ENCODE data around the gene ERN1.
A peak's percentile ranks its signal among the peaks of the same experiment; 100 is the strongest.

Gene ERN1

DNA sequence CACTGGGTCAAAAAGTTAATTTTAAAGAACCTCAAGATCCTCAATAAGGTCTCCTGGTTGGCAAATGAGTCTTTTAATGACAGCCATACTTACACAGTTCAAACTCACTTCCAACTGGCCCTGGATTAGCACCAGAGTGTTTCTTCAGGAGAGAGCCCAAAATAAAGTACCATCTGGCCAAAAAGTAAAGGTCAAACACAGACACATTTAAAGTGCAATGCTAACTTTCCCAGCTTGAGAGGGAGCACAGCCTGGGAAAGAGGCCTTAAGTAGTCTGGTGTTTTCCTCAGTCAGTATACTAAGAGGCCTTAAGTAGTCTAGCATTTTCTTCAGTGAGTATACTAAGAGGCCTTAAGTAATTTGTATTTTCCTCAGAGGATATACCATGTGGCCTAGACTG, 46.6 kb upstream of the ERN1 start:
- H2AFZ ChIP-seq (ENCODE audit: insufficient read depth, low read length, poor library complexity) = no peak overlapping the region
- no peak overlapping the region for H2BK5ac ChIP-seq (ENCODE audit: low read depth, low read length, poor library complexity)
- no peak overlapping the region for H2BK120ac ChIP-seq (ENCODE audit: insufficient read depth, low read length, poor library complexity)
- peaks cover 5% of the 10 kb centered on the region for H3K9me3 ChIP-seq (ENCODE audit: insufficient read depth, low read depth, low read length)
- no peak overlapping the region for H3K4me2 ChIP-seq (ENCODE audit: low read length)
- H3K23ac ChIP-seq (ENCODE audit: low read length) = no peak overlapping the region
- no peak overlapping the region for H2AK5ac ChIP-seq (ENCODE audit: low read length)
- DNase-seq = no peak
- no peak overlapping the region for H4K8ac ChIP-seq (ENCODE audit: low read depth, low read length)
- H3K36me3 ChIP-seq (ENCODE audit: control insufficient read depth in 1 of 2, insufficient read depth in 2 of 2, low read length in 2 of 2) = peaks cover 31 to 52% of the 10 kb centered on the region in 2 experiments
- H3K18ac ChIP-seq (ENCODE audit: low read length) = no peak overlapping the region
- H4K91ac ChIP-seq (ENCODE audit: low read depth, low read length) = no peak overlapping the region
- H2BK12ac ChIP-seq (ENCODE audit: low read length) = no peak overlapping the region
- no peak overlapping the region for H3K9ac ChIP-seq (ENCODE audit: low read length)
- H4K12ac ChIP-seq (ENCODE audit: low read depth, low read length) = no peak overlapping the region
- H3K79me2 ChIP-seq (ENCODE audit: control insufficient read depth, insufficient read depth, low read length, poor library complexity) = no peaks in the 10 kb centered on the region
- no peak overlapping the region for H3K4ac ChIP-seq (ENCODE audit: low read depth, low read length)
- H3K27me3 ChIP-seq (ENCODE audit: insufficient read depth, low read length) = no peaks in the 10 kb centered on the region
- H3K4me3 ChIP-seq (ENCODE audit: low read depth, low read length) = no peak overlapping the region
- no peak overlapping the region for H3K27ac ChIP-seq (ENCODE audit: low read depth, low read length)
- H3K79me1 ChIP-seq (ENCODE audit: low read length) = no peaks in the 10 kb centered on the region
- no peaks in the 10 kb centered on the region for H3K4me1 ChIP-seq (ENCODE audit: control insufficient read depth in 1 of 2, insufficient read depth in 2 of 2, low read length in 2 of 2)
- no peak overlapping the region for H3K14ac ChIP-seq (ENCODE audit: low read length)

DNA sequence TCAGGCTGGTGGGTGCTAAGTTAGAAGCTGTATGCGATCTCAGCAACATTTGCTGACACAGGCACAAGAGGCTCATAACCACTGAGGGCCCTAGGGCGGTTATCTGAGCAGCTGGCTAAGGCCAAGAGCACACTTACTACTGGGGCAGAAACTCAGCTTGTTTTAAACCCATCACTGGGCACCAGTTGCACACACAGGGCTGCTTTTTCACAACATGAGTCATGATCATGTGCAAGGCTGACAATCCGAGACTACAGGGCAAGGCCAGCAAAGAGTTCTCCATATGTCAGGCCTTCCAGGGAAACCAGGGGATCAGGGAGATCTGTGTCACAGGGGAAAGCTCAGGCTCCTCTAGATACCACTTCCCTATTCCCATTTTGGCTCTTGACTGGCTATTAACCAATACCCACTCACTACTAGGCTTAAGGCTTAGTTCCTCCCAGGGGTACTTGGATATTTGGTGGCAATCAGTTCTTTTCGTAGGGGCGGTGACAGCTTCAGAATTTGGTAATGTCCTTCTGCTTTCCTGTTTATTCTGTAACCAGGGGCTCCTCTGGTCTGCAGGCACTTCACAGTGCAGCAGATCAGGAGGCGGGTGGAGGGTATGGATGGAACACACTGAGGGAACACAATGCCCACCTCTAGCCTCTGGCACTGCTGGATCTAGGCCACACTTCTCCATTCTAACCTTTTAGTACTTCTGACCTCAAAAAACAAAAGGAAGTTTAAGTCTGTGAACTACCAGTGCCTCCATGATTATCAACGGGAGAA, 44.9 kb upstream of the ERN1 start:
- Histone ChIP-seq H2AK5ac (ENCODE audit: low read length) (no peak overlapping the region), H3K9ac (ENCODE audit: low read length) (no peak overlapping the region), H3K4ac (ENCODE audit: low read depth, low read length) (no peak overlapping the region), H3K23ac (ENCODE audit: low read length) (no peak overlapping the region), H4K91ac (ENCODE audit: low read depth, low read length) (no peak overlapping the region), H3K27ac (ENCODE audit: low read depth, low read length) (no peak overlapping the region), H2BK12ac (ENCODE audit: low read length) (no peak overlapping the region), H3K79me2 (ENCODE audit: control insufficient read depth, insufficient read depth, low read length, poor library complexity) (no peaks in the 10 kb centered on the region), H3K36me3 (ENCODE audit: control insufficient read depth in 1 of 2, insufficient read depth in 2 of 2, low read length in 2 of 2) (peaks cover 39 to 63% of the 10 kb centered on the region in 2 experiments), H3K4me2 (ENCODE audit: low read length) (no peak overlapping the region), H3K14ac (ENCODE audit: low read length) (no peak overlapping the region), H4K8ac (ENCODE audit: low read depth, low read length) (no peak overlapping the region), H2BK120ac (ENCODE audit: insufficient read depth, low read length, poor library complexity) (no peak overlapping the region), H3K27me3 (ENCODE audit: insufficient read depth, low read length) (no peaks in the 10 kb centered on the region), H2AFZ (ENCODE audit: insufficient read depth, low read length, poor library complexity) (no peak overlapping the region), H3K4me3 (ENCODE audit: low read depth, low read length) (no peak overlapping the region), H3K79me1 (ENCODE audit: low read length) (no peaks in the 10 kb centered on the region), H3K9me3 (ENCODE audit: insufficient read depth, low read depth, low read length) (peaks cover 5% of the 10 kb centered on the region), H3K18ac (ENCODE audit: low read length) (no peak overlapping the region), H2BK5ac (ENCODE audit: low read depth, low read length, poor library complexity) (no peak overlapping the region), H4K12ac (ENCODE audit: low read depth, low read length) (no peak overlapping the region), H3K4me1 (ENCODE audit: control insufficient read depth in 1 of 2, insufficient read depth in 2 of 2, low read length in 2 of 2) (no peaks in the 10 kb centered on the region)
- peak; percentile 41 to 52 for DNase-seq
- WGBS (ENCODE audit: extremely low coverage, insufficient coverage, insufficient read length) = no CpG with 5 or more reads among the region's 7 CpGs

DNA sequence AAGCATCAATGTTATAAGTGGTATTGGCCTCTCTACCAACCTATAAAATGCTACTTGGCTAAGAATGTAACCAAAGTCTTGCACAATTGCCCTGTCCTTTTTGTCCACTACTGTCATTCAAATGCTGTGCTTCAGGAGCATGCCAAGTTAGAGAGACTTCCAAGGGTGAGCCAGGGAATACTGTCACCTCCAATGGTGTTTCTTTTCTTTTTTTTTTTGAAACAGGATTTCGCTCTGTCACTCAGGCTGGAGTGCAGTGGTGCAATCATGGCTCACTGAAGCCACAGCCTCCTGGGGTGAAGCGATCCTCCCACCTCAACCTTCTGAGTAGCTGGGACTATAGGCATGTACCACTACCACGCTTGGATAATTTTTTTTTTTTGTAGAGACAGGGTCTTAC, 43.7 kb upstream of the ERN1 start:
- H3K14ac ChIP-seq (ENCODE audit: low read length) = no peak overlapping the region
- H3K23ac ChIP-seq (ENCODE audit: low read length) = no peak overlapping the region
- H2BK5ac ChIP-seq (ENCODE audit: low read depth, low read length, poor library complexity) = no peak overlapping the region
- H3K36me3 ChIP-seq (ENCODE audit: control insufficient read depth in 1 of 2, insufficient read depth in 2 of 2, low read length in 2 of 2) = peaks cover 34 to 57% of the 10 kb centered on the region in 2 experiments
- H3K27me3 ChIP-seq (ENCODE audit: insufficient read depth, low read length) = no peaks in the 10 kb centered on the region
- H2AFZ ChIP-seq (ENCODE audit: insufficient read depth, low read length, poor library complexity) = no peak overlapping the region
- no peak overlapping the region for H4K12ac ChIP-seq (ENCODE audit: low read depth, low read length)
- H3K4me2 ChIP-seq (ENCODE audit: low read length) = no peak overlapping the region
- no peaks in the 10 kb centered on the region for H3K79me1 ChIP-seq (ENCODE audit: low read length)
- H3K4me3 ChIP-seq (ENCODE audit: low read depth, low read length) = no peak overlapping the region
- no peak overlapping the region for H2BK120ac ChIP-seq (ENCODE audit: insufficient read depth, low read length, poor library complexity)
- H3K4me1 ChIP-seq (ENCODE audit: control insufficient read depth in 1 of 2, insufficient read depth in 2 of 2, low read length in 2 of 2) = no peaks in the 10 kb centered on the region
- WGBS (ENCODE audit: extremely low coverage, insufficient coverage, insufficient read length) = no CpG with 5 or more reads among the region's 3 CpGs
- no peak overlapping the region for H3K9ac ChIP-seq (ENCODE audit: low read length)
- no peak overlapping the region for H3K18ac ChIP-seq (ENCODE audit: low read length)
- no peak overlapping the region for H2BK12ac ChIP-seq (ENCODE audit: low read length)
- H3K4ac ChIP-seq (ENCODE audit: low read depth, low read length) = no peak overlapping the region
- no peak overlapping the region for H4K8ac ChIP-seq (ENCODE audit: low read depth, low read length)
- peaks cover under 1% of the 10 kb centered on the region for H3K9me3 ChIP-seq (ENCODE audit: insufficient read depth, low read depth, low read length)
- H3K27ac ChIP-seq (ENCODE audit: low read depth, low read length) = no peak overlapping the region
- H4K91ac ChIP-seq (ENCODE audit: low read depth, low read length) = no peak overlapping the region
- no peaks in the 10 kb centered on the region for H3K79me2 ChIP-seq (ENCODE audit: control insufficient read depth, insufficient read depth, low read length, poor library complexity)
- no peak for DNase-seq
- no peak overlapping the region for H2AK5ac ChIP-seq (ENCODE audit: low read length)

DNA sequence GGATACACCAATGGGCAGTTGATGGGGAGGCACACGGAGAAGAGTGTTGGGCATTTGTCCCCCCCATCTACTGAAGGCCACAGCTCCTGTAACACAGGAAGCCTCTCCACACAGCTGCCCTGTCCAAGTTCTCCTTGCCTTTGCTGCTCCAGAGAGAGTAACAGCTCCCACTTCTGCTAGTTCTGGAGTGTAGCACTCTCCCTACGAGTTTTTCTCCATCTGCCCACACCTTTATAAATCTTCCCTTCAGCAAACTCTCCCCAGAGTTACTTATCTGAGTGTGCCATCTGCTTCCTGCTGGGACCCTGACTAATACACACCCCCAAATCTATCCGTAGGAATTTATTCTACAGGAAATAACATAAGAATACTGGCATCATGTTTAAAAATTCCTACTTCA, 42.6 kb upstream of the ERN1 start:
- no peak overlapping the region for H3K4me2 ChIP-seq (ENCODE audit: low read length)
- H4K8ac ChIP-seq (ENCODE audit: low read depth, low read length) = no peak overlapping the region
- no peak overlapping the region for H2BK120ac ChIP-seq (ENCODE audit: insufficient read depth, low read length, poor library complexity)
- no peak overlapping the region for H3K18ac ChIP-seq (ENCODE audit: low read length)
- H3K36me3 ChIP-seq (ENCODE audit: control insufficient read depth in 1 of 2, insufficient read depth in 2 of 2, low read length in 2 of 2) = peaks cover 28 to 49% of the 10 kb centered on the region in 2 experiments
- H3K4me1 ChIP-seq (ENCODE audit: control insufficient read depth in 1 of 2, insufficient read depth in 2 of 2, low read length in 2 of 2) = no peaks in the 10 kb centered on the region
- no peak overlapping the region for H2AK5ac ChIP-seq (ENCODE audit: low read length)
- H3K27ac ChIP-seq (ENCODE audit: low read depth, low read length) = no peak overlapping the region
- no peak overlapping the region for H3K4me3 ChIP-seq (ENCODE audit: low read depth, low read length)
- H3K9me3 ChIP-seq (ENCODE audit: insufficient read depth, low read depth, low read length) = no peaks in the 10 kb centered on the region
- no peak overlapping the region for H2AFZ ChIP-seq (ENCODE audit: insufficient read depth, low read length, poor library complexity)
- H3K23ac ChIP-seq (ENCODE audit: low read length) = no peak overlapping the region
- no peak overlapping the region for H4K91ac ChIP-seq (ENCODE audit: low read depth, low read length)
- H3K79me1 ChIP-seq (ENCODE audit: low read length) = no peaks in the 10 kb centered on the region
- no peaks in the 10 kb centered on the region for H3K79me2 ChIP-seq (ENCODE audit: control insufficient read depth, insufficient read depth, low read length, poor library complexity)
- H3K14ac ChIP-seq (ENCODE audit: low read length) = no peak overlapping the region
- H3K4ac ChIP-seq (ENCODE audit: low read depth, low read length) = no peak overlapping the region
- H2BK12ac ChIP-seq (ENCODE audit: low read length) = no peak overlapping the region
- H2BK5ac ChIP-seq (ENCODE audit: low read depth, low read length, poor library complexity) = no peak overlapping the region
- H3K27me3 ChIP-seq (ENCODE audit: insufficient read depth, low read length) = no peaks in the 10 kb centered on the region
- no CpG with 5 or more reads among the region's 3 CpGs for WGBS (ENCODE audit: extremely low coverage, insufficient coverage, insufficient read length)
- H4K12ac ChIP-seq (ENCODE audit: low read depth, low read length) = no peak overlapping the region
- DNase-seq = no peak
- H3K9ac ChIP-seq (ENCODE audit: low read length) = no peak overlapping the region
